Posterior vena cava (tissue), 2 donors: ENCODE data around the gene HOXA3. TPM values are rescaled to one million over a fixed set of nuclear protein-coding genes. Genes with fewer than 3 reads are reported as not detected.
A peak's percentile ranks its signal among the peaks of the same experiment; 100 is the strongest.

Source experiments
- DNase-seq: peaks from one replicate; pipeline ENCODE4 v3.0.0-alpha.2; 2020; ENCODE audit warnings: low spot score
- intact Hi-C, 2 donors: fragments of 100-400 bp; cut with DNase I; formaldehyde crosslinking; loops; one replicate each; pipeline versions ENCODE4 v1.14.1 to v1.14.2; 2022 to 2023
- total RNA-seq, 2 donors: library from RNA; stranded (reverse); fragmentation: NEBNext Ultra II Directional; extraction: Animal tissue kit (Norgen Biotek cat#: 25700); gene quantifications; one replicate each; pipeline ENCODE4 v1.2.1, GENCODE V29; 2021
- donor health status: DM: yes; HTN: yes; CAD: no.
- donor health status: DM: yes; HTN: yes; CAD: no.

Gene HOXA3
- total RNA-seq, 2 donors from 2014 or later, result 7.2 to 9.3 TPM

- DNase-seq, result peak; percentile 93
- intact Hi-C loops, result loop anchor here in 1 of 2 donors (10.0 kb wide), 1 partner anchor 956 kb away; no protein-coding TSS in a partner anchor
These were observed 1.6 kb downstream of the HOXA3 start for GRCh38 chr7:27150568-27151340.

GRCh38 chr7:27149842-27150567 lies 2.4 kb downstream of the HOXA3 start:
- DNase-seq, result peak; percentile 81
- intact Hi-C loops, result loop anchor here in 1 of 2 donors (10.0 kb wide), 1 partner anchor 955 kb away; no protein-coding TSS in a partner anchor

GRCh38 chr7:27148756-27149641 lies 3.4 kb downstream of the HOXA3 start:
- intact Hi-C loops, result no loop called here
- no peak for DNase-seq

GRCh38 chr7:27148031-27148755 lies 4.2 kb downstream of the HOXA3 start:
- intact Hi-C loops, result no loop called here
- no peak for DNase-seq

GRCh38 chr7:27147199-27148030 lies 5.0 kb downstream of the HOXA3 start, which contains the start of gene HOXA6:
HOXA6 (minus strand) TSS chr7:27147774; CDS start chr7:27147749, 25 bp downstream.
- no peak for DNase-seq
- intact Hi-C loops, result no loop called here

GRCh38 chr7:27146491-27147198 lies 5.7 kb downstream of the HOXA3 start:
- intact Hi-C loops, result no loop called here
- no peak for DNase-seq

- intact Hi-C loops, result no loop called here
- no peak for DNase-seq
These were observed 6.4 kb downstream of the HOXA3 start for GRCh38 chr7:27145914-27146412.

- no peak for DNase-seq
- intact Hi-C loops, result no loop called here
These were observed 7.0 kb downstream of the HOXA3 start for GRCh38 chr7:27145165-27145913.

- intact Hi-C loops, result loop anchor here in 1 of 2 donors (1.0 kb wide), 1 partner anchor 460 kb away; no protein-coding TSS in a partner anchor
- no peak for DNase-seq
These were observed 7.6 kb downstream of the HOXA3 start for GRCh38 chr7:27144781-27145164.

- DNase-seq, result no peak
- intact Hi-C loops, result loop anchor here in 1 of 2 donors (1.0 kb wide), 1 partner anchor 460 kb away; no protein-coding TSS in a partner anchor
These were observed 8.2 kb downstream of the HOXA3 start for GRCh38 chr7:27143950-27144780.

GRCh38 chr7:27143023-27143949 lies 9.1 kb downstream of the HOXA3 start, which contains the start of gene HOXA5:
HOXA5 (minus strand) TSS chr7:27143681; CDS start chr7:27143607, 74 bp downstream.
- intact Hi-C loops, result no loop called here

GRCh38 chr7:27142580-27143022 lies 9.8 kb downstream of the HOXA3 start:
- no peak for DNase-seq
- intact Hi-C loops, result no loop called here

More at GRCh38 chr7:27143023-27143949, 9.1 kb downstream of the HOXA3 start, which contains the start of gene HOXA5:
- DNase-seq, result peak; percentile 92

GRCh38 chr7:27141923-27142579 lies 10.3 kb downstream of the HOXA3 start:
- intact Hi-C loops, result no loop called here
- DNase-seq, result no peak
